HFF-Myc (cell line): ENCODE measurements around the gene ALDOC.
A peak's percentile ranks its signal among the peaks of the same experiment; 100 is the strongest.

ENCODE experiments used
- DNase-seq: peaks from one replicate; pipeline ENCODE4 v3.0.0-alpha.2; 2011; ENCODE audit warnings: low read depth; ENCODE audit errors: extremely low read depth
- H3K4me3 ChIP-seq: replicated peaks from 2 replicates; pipeline ENCODE4 v1.5.1; 2011; ENCODE audit warnings: low read depth, mild to moderate bottlenecking, control low read depth, low read length
- CTCF ChIP-seq: IDR thresholded peaks from 2 replicates; pipeline ENCODE4 v1.5.1; 2012; ENCODE audit warnings: mild to moderate bottlenecking, low read depth, low read length, control low read depth; ENCODE audit errors: missing control alignments

The ALDOC gene

GRCh38 chr17:28548417-28549130, 28.1 kb downstream of the ALDOC start:
- TF ChIP-seq CTCF = no peak
- no peak overlapping the region for H3K4me3 ChIP-seq
- DNase-seq = no peak

GRCh38 chr17:28547623-28548416, 28.9 kb downstream of the ALDOC start:
- peak; percentile 98 for TF ChIP-seq CTCF
- no peak overlapping the region for H3K4me3 ChIP-seq
- peak; percentile 31 for DNase-seq

- DNase-seq = no peak
- no peak overlapping the region for H3K4me3 ChIP-seq
- no peak for TF ChIP-seq CTCF
Measured at GRCh38 chr17:28547096-28547622, 29.5 kb downstream of the ALDOC start.

- no peak for DNase-seq
- H3K4me3 ChIP-seq = no peak overlapping the region
- no peak for TF ChIP-seq CTCF
Measured at GRCh38 chr17:28545787-28546415, 30.8 kb downstream of the ALDOC start.

GRCh38 chr17:28545141-28545503, 31.6 kb downstream of the ALDOC start:
- no peak overlapping the region for H3K4me3 ChIP-seq
- no peak for TF ChIP-seq CTCF
- no peak for DNase-seq

GRCh38 chr17:28544402-28545140, 32.1 kb downstream of the ALDOC start:
- H3K4me3 ChIP-seq = no peak overlapping the region
- TF ChIP-seq CTCF = no peak
- DNase-seq = no peak
